Activated T-helper 2 cell treated with anti-CD3 and anti-CD28 coated beads, Interferon-gamma antibody, Interleukin-2, Interleukin-4, amounts not matched to agents 10 μg/mL and 5 μg/mL and 100 μg/mL, durations not matched to agents 14 hours and 24 hours and 36 hours (primary cell): ENCODE results near the gene CFAP73. TPM values are rescaled to one million over a fixed set of nuclear protein-coding genes. Genes with fewer than 3 reads are reported as not detected.

Experiments
- DNase-seq: peaks from one replicate; pipeline ENCODE4 v3.0.0; 2021; ENCODE audit warnings: low spot score
- H3K27ac Mint-ChIP-seq: one replicate; pipeline ENCODE4 v1.8.0; 2021; ENCODE audit warnings: mixed read lengths
- H3K27me3 Mint-ChIP-seq: one replicate; pipeline ENCODE4 v1.8.0; 2021; ENCODE audit warnings: low read depth, mixed read lengths
- H3K36me3 Mint-ChIP-seq: one replicate; pipeline ENCODE4 v1.8.0; 2021; ENCODE audit warnings: low read depth, mixed read lengths
- H3K4me1 Mint-ChIP-seq: one replicate; pipeline ENCODE4 v1.8.0; 2021; ENCODE audit warnings: low read depth, mixed read lengths
- H3K4me3 Mint-ChIP-seq: one replicate; pipeline ENCODE4 v1.8.0; 2021; ENCODE audit warnings: low read depth, mild to moderate bottlenecking, moderate library complexity, mixed read lengths
- H3K9me3 Mint-ChIP-seq: one replicate; pipeline ENCODE4 v1.8.0; 2021; ENCODE audit warnings: mixed read lengths
- intact Hi-C: fragments of 100-400 bp; cut with micrococcal nuclease; formaldehyde crosslinking; loops from one replicate; pipeline ENCODE4 v1.15.1; 2023
- total RNA-seq: library from RNA; stranded (reverse); gene quantifications from 2 replicates; pipeline ENCODE4 v1.2.3, GENCODE V29; 2022

The CFAP73 gene
- total RNA-seq, 1 donor from 2014 or later, result not detected

- Mint-ChIP-seq H3K9me3 (no peaks in the 10 kb centered on the region), H3K4me1 (peaks cover 24% of the 10 kb centered on the region), H3K27me3 (no peaks in the 10 kb centered on the region), H3K4me3 (peak overlapping the region; percentile 90), H3K36me3 (peaks cover 57% of the 10 kb centered on the region), H3K27ac (peak overlapping the region; percentile 55)
- intact Hi-C loops, result no loop called here
- DNase-seq, result no peak
These were observed 33.6 kb downstream of the CFAP73 start for GRCh38 chr12:113183030-113183589.

DNA sequence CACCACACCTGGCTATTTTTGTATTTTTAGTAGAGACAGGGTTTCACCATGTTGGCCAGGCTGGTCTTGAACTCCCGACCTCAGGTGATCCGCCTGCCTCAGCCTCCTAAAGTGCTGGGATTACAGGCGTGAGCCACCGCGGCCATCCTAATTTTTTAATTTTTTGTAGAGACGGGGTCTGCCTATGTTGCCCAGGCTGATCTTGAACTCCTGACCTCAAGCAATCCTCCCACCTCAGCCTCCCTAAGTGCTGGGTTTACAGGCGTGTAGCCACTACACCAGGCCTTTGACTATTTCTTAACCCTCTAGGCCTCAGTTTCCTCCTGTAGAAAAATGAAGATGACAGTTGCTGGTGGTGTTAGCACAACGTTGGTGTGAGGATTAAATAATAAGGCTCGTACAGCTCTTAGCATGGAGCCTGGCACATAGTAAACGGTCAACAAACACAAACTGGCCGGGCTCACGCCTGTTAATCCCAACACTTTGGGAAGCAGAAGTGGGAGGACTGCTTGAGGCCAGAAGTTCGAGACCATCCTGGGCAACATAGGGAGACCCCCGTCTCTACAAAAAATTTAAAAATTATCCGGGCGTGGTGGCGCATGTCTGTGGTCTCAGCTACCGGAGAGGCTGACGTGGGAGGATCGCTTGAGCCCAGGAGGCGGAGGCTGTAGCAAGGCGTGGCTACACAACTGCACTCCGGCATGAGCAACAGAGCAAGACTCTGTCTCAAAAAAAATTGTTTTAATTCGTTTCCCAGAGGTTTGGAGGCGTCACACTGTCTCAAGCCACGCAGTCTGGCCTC, 34.8 kb downstream of the CFAP73 start:
- Mint-ChIP-seq H3K27me3 (no peaks in the 10 kb centered on the region), H3K36me3 (peaks cover 52% of the 10 kb centered on the region), H3K4me1 (peaks cover 26% of the 10 kb centered on the region), H3K4me3 (peak overlapping the region; percentile 90), H3K9me3 (no peaks in the 10 kb centered on the region), H3K27ac (peak overlapping the region; percentile 93)
- intact Hi-C loops, result no loop called here
- DNase-seq, result no peak

DNA sequence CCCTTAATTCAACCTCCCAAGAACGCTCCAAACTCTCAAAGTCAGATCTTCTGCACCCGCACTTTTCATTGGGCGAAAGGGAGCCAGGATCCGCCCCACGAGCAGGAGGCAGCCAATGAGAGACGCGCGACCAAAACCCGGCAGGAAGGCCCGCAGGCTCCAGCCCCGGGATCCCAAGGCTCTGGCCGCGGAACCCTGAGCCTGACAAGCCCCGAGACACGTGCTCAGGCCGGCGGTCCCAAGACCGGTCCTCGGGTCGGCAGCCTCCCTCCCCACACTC, 35.3 kb downstream of the CFAP73 start:
- H3K4me1 Mint-ChIP-seq, result peaks cover 26% of the 10 kb centered on the region

DNA sequence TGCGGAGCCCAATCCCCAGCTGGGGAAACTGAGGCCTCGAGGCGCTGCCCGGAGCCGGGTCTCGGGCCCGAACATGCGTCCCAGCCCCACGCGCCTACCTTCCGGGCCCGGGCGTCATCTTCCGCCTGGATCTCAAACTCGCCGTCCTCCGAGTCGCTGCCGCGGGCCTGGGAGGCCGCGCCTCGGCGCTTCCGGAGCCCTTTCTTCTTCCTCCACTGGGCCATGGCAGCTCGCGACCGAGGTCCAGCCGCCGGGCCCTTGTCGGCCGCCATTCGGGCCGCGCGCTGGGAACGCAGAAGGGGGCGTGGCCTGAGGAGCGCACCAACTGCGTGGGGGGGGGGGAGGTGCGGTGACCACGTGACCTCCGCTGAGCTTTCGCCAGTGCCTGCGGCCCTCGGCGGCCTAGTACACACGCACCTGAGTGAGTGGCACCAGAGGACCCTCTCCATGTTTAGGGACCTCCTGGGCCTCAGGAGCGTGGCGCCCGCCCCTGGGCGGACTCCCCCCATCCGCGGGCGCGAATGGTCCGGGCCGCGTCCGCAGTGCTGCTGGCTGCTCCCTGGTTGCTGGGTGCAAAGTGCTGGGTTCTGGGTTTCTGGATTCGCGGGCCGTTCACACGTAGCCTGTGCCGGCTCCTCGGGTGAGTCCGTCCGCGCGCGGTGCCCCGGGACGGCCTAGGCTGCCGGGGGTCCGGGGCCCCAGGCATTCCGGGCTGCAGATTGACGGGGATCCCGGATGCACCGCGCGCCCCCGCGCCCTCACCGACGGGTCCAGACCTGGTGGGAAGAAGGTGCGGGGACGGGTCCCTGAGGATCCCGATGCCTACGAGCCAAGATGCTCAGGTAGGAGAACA, 35.9 kb downstream of the CFAP73 start, which contains the start of the genes DDX54 and RITA1:
DDX54 (minus strand) TSS at position 299 of the 853 bp plus-strand sequence; CDS start at position 272, 27 bp downstream.
RITA1 (plus strand) TSS at position 542 of the 853 bp plus-strand sequence. CDS start 1,026 bp downstream, outside the sequence.
- Mint-ChIP-seq H3K27me3 (no peaks in the 10 kb centered on the region), H3K27ac (peak within 1 kb of the TSS; percentile 93), H3K4me1 (peaks cover 26% of the 10 kb centered on the region), H3K9me3 (no peaks in the 10 kb centered on the region), H3K4me3 (peak within 1 kb of the TSS; percentile 90), H3K36me3 (peaks cover 45% of the 10 kb centered on the region)
- intact Hi-C loops, result loop anchor here (1.0 kb wide), 2 partner anchors 23 to 36 kb away; partner anchors contain the start of gene TPCN1
- DNase-seq, result peak; percentile 77

More for the DNA sequence above, 35.3 kb downstream of the CFAP73 start:
- Mint-ChIP-seq H3K27me3 (no peaks in the 10 kb centered on the region), H3K36me3 (peaks cover 49% of the 10 kb centered on the region), H3K4me3 (peak overlapping the region; percentile 90), H3K9me3 (no peaks in the 10 kb centered on the region), H3K27ac (peak overlapping the region; percentile 93)
- DNase-seq, result peak; percentile 88
- intact Hi-C loops, result loop anchor here (1.0 kb wide), 2 partner anchors 23 to 36 kb away; partner anchors contain the start of gene TPCN1

GRCh38 chr12:113186033-113186365, 36.5 kb downstream of the CFAP73 start:
- H3K9me3 Mint-ChIP-seq, result no peaks in the 10 kb centered on the region
- intact Hi-C loops, result no loop called here
- H3K27me3 Mint-ChIP-seq, result no peaks in the 10 kb centered on the region
- peaks cover 45% of the 10 kb centered on the region for H3K36me3 Mint-ChIP-seq
- H3K4me1 Mint-ChIP-seq, result peaks cover 26% of the 10 kb centered on the region
- DNase-seq, result no peak
- H3K27ac Mint-ChIP-seq, result peak overlapping the region; percentile 93
- H3K4me3 Mint-ChIP-seq, result peak overlapping the region; percentile 90

GRCh38 chr12:113186666-113187325, 37.3 kb downstream of the CFAP73 start:
- H3K9me3 Mint-ChIP-seq, result no peaks in the 10 kb centered on the region
- H3K27ac Mint-ChIP-seq, result peak overlapping the region; percentile 93
- intact Hi-C loops, result no loop called here
- H3K4me3 Mint-ChIP-seq, result peak overlapping the region; percentile 90
- DNase-seq, result no peak
- peaks cover 42% of the 10 kb centered on the region for H3K36me3 Mint-ChIP-seq
- no peaks in the 10 kb centered on the region for H3K27me3 Mint-ChIP-seq
- peaks cover 26% of the 10 kb centered on the region for H3K4me1 Mint-ChIP-seq

DNA sequence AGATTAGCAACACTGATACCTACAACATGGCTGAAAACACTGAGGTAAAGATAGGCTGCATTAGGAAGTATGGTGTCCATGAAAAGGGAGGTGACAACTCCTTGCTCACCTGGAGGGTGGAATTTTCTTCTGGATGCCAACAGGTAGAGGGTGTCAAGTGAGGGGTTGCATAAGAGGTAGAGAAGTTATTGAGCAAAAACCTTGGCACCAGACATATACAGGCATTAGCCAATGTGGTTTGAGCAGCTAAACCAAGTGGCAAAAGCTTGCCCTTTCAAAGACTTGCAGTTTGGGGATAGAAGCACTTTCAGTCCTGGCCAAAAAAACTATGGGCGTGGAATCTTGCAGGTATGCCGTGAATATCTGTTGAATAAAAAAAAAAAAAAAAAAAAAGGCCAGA, 39.8 kb downstream of the CFAP73 start:
- Mint-ChIP-seq H3K36me3 (peaks cover 43% of the 10 kb centered on the region), H3K27me3 (no peaks in the 10 kb centered on the region), H3K4me1 (peaks cover 20% of the 10 kb centered on the region), H3K9me3 (no peaks in the 10 kb centered on the region), H3K4me3 (no peak overlapping the region), H3K27ac (no peak overlapping the region)
- DNase-seq, result no peak
- intact Hi-C loops, result no loop called here

- H3K36me3 Mint-ChIP-seq, result peaks cover 43% of the 10 kb centered on the region
- no peaks in the 10 kb centered on the region for H3K9me3 Mint-ChIP-seq
- H3K27me3 Mint-ChIP-seq, result no peaks in the 10 kb centered on the region
- H3K4me3 Mint-ChIP-seq, result no peak overlapping the region
- intact Hi-C loops, result no loop called here
- H3K27ac Mint-ChIP-seq, result no peak overlapping the region
- peaks cover 20% of the 10 kb centered on the region for H3K4me1 Mint-ChIP-seq
- no peak for DNase-seq
These were observed 41.2 kb downstream of the CFAP73 start for GRCh38 chr12:113190761-113191160.

DNA sequence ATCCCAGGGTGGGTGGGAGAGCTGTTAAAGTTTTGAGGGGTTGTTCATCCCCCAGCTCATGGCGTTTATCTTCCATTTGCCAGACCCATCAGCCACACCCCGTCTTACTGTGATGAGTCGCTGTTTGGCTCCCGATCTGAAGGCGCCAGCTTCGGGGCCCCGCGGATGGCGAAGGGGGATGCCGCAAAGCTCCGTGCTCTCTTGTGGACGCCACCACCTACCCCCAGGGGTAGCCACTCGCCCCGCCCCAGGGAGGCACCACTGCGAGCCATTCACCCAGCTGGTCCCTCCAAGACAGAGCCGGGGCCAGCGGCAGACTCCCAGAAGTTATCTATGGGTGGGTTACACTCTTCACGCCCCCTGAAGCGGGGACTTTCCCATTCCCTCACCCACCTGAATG, 41.7 kb downstream of the CFAP73 start:
- Mint-ChIP-seq H3K36me3 (peaks cover 41% of the 10 kb centered on the region), H3K4me1 (peaks cover 18% of the 10 kb centered on the region), H3K27ac (no peak overlapping the region), H3K9me3 (no peaks in the 10 kb centered on the region), H3K27me3 (no peaks in the 10 kb centered on the region), H3K4me3 (no peak overlapping the region)
- no peak for DNase-seq
- intact Hi-C loops, result no loop called here

DNA sequence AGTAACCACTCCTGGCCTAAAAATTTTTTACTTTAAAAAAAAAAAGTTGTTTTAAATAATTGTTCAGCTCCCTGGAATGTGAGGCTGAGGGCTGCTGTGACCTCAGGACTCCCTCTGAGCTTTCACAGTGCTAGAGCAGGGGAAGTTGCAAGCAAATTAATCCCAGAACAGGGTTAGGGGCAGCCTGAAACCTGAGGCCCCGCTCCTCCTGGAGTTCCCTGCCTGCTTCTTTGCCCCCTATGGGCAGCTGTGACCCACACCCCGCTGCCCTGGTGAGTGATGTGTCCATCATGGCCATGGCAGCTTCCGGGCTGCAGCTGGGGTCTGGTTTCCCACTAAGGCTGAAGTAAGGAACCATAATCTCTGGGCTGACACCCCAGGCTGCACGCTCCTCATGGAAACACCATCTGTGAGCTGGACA, 45.5 kb downstream of the CFAP73 start:
- H3K36me3 Mint-ChIP-seq, result peaks cover 20% of the 10 kb centered on the region
- H3K4me3 Mint-ChIP-seq, result no peak overlapping the region
- no peaks in the 10 kb centered on the region for H3K9me3 Mint-ChIP-seq
- no peaks in the 10 kb centered on the region for H3K27me3 Mint-ChIP-seq
- no peak for DNase-seq
- intact Hi-C loops, result loop anchor here (5.0 kb wide), 1 partner anchor 37 kb away; no protein-coding TSS in a partner anchor
- no peak overlapping the region for H3K27ac Mint-ChIP-seq
- peaks cover 11% of the 10 kb centered on the region for H3K4me1 Mint-ChIP-seq

GRCh38 chr12:113195598-113195997, 46.1 kb downstream of the CFAP73 start:
- intact Hi-C loops, result loop anchor here (5.0 kb wide), 1 partner anchor 37 kb away; no protein-coding TSS in a partner anchor
- Mint-ChIP-seq H3K36me3 (peaks cover 17% of the 10 kb centered on the region), H3K4me3 (no peak overlapping the region), H3K9me3 (no peaks in the 10 kb centered on the region), H3K27ac (peak overlapping the region; percentile 47), H3K27me3 (no peaks in the 10 kb centered on the region), H3K4me1 (peaks cover 11% of the 10 kb centered on the region)
- no peak for DNase-seq

DNA sequence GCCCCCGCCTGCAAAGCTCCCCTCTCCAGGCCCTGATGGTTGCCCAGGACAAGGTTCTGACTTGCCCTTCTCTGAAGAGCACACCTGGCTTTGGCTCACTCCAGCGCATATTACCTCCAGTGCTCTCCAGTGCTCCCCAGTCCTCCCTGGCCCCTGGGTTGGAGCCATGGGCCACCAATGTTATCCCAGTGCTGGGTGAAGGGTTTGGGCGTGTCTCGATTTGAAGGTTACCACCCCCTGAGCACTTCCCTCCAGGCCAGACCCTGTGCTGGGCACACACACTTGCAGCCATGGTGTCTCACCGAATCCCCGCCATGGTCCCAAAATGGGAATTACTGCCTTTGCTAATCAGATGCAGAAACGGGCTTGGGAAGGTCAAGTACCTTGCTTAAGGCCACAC, 47.1 kb downstream of the CFAP73 start:
- no peaks in the 10 kb centered on the region for H3K27me3 Mint-ChIP-seq
- H3K27ac Mint-ChIP-seq, result no peak overlapping the region
- no peaks in the 10 kb centered on the region for H3K9me3 Mint-ChIP-seq
- H3K4me1 Mint-ChIP-seq, result peaks cover 14% of the 10 kb centered on the region
- no peak for DNase-seq
- peaks cover 13% of the 10 kb centered on the region for H3K36me3 Mint-ChIP-seq
- H3K4me3 Mint-ChIP-seq, result no peak overlapping the region
- intact Hi-C loops, result loop anchor here (2.0 to 5.0 kb wide), 2 partner anchors 36 to 228 kb away; no protein-coding TSS in a partner anchor
